ENCODE measurements around the gene SPECC1L. TPM values are rescaled to one million over a fixed set of nuclear protein-coding genes. Genes with fewer than 3 reads are reported as not detected.

Gene SPECC1L
- total RNA-seq, 1 experiment from 2014 or later, result 14.1 TPM

- intact Hi-C loops (cut with micrococcal nuclease), result no loop called here
- H3K79me2 ChIP-seq (ENCODE audit: low read length), result no peaks in the 10 kb centered on the region
- ChIA-PET CTCF (no interaction called here), POLR2A (ENCODE audit: unreplicated experiment) (no interaction called here)
- H3K9me2 ChIP-seq (replicated peaks; ENCODE audit: low read length), result no peaks in the 10 kb centered on the region
- TF ChIP-seq EZH2phosphoT487 (IDR thresholded peaks at IDR 0.05; ENCODE audit: borderline replicate concordance, low read length) (no peak), CTCF (conservative IDR thresholded peaks at IDR 0.05; ENCODE audit: low read depth, low read length) (no peak), EZH2 (IDR thresholded peaks at IDR 0.05; ENCODE audit: low read length, unreplicated experiment) (no peak)
- H4K20me1 ChIP-seq (ENCODE audit: low read length), result no peaks in the 10 kb centered on the region
- H3F3A ChIP-seq (ENCODE audit: low read length, unreplicated experiment), result no peaks in the 10 kb centered on the region
- H3K9ac ChIP-seq (ENCODE audit: low read length), result no peak overlapping the region
- no TSS peak for BruUV-seq (replicated peaks)
- no peaks in the 10 kb centered on the region for H3K36me3 ChIP-seq (ENCODE audit: low read depth, low read length)
- no peak overlapping the region for H3K4me2 ChIP-seq (ENCODE audit: low read length)
- H3K27ac ChIP-seq (ENCODE audit: low read length), result no peak overlapping the region
- no peak overlapping the region for H3K4me3 ChIP-seq (ENCODE audit: low read length)
- no peaks in the 10 kb centered on the region for H3K9me3 ChIP-seq (ENCODE audit: low read length)
- no peak for ATAC-seq
- H2AFZ ChIP-seq (ENCODE audit: low read length), result no peak overlapping the region
- H3K4me1 ChIP-seq (ENCODE audit: insufficient read depth, low read length), result peaks cover 3% of the 10 kb centered on the region; the same call in 1 of the 2 replicates
- no peaks in the 10 kb centered on the region for H3K27me3 ChIP-seq (ENCODE audit: low read length)
- DNase-seq, result no peak
Measured at GRCh38 chr22:24432059-24432853, 161.6 kb downstream of the SPECC1L start.

- Histone ChIP-seq H3K9me3 (ENCODE audit: low read length) (no peaks in the 10 kb centered on the region), H3K4me3 (ENCODE audit: low read length) (no peak overlapping the region), H3F3A (ENCODE audit: low read length, unreplicated experiment) (no peaks in the 10 kb centered on the region), H3K36me3 (ENCODE audit: low read depth, low read length) (no peaks in the 10 kb centered on the region), H3K27ac (ENCODE audit: low read length) (no peak overlapping the region), H3K9ac (ENCODE audit: low read length) (no peak overlapping the region), H3K27me3 (ENCODE audit: low read length) (no peaks in the 10 kb centered on the region), H3K4me2 (ENCODE audit: low read length) (no peak overlapping the region), H3K9me2 (replicated peaks; ENCODE audit: low read length) (no peaks in the 10 kb centered on the region), H3K4me1 (ENCODE audit: insufficient read depth, low read length) (peaks cover 3% of the 10 kb centered on the region; the same call in 1 of the 2 replicates), H4K20me1 (ENCODE audit: low read length) (no peaks in the 10 kb centered on the region), H3K79me2 (ENCODE audit: low read length) (no peaks in the 10 kb centered on the region), H2AFZ (ENCODE audit: low read length) (no peak overlapping the region)
- ChIA-PET CTCF (no interaction called here), POLR2A (ENCODE audit: unreplicated experiment) (no interaction called here)
- BruUV-seq (replicated peaks), result no TSS peak
- no peak for DNase-seq
- ATAC-seq, result no peak
- no peak for TF ChIP-seq EZH2 (IDR thresholded peaks at IDR 0.05; ENCODE audit: low read length, unreplicated experiment)
- TF ChIP-seq EZH2phosphoT487 (IDR thresholded peaks at IDR 0.05; ENCODE audit: borderline replicate concordance, low read length), result no peak
- no peak for TF ChIP-seq CTCF (conservative IDR thresholded peaks at IDR 0.05; ENCODE audit: low read depth, low read length)
- intact Hi-C loops (cut with micrococcal nuclease), result no loop called here
Measured at GRCh38 chr22:24433001-24433827, 162.6 kb downstream of the SPECC1L start.

Data from PC-3 (cell line).